ENCODE data around the gene GNGT2. TPM values are rescaled to one million over a fixed set of nuclear protein-coding genes. Genes with fewer than 3 reads are reported as not detected.

The GNGT2 gene
- total RNA-seq = not detected in 2 replicates

DNA sequence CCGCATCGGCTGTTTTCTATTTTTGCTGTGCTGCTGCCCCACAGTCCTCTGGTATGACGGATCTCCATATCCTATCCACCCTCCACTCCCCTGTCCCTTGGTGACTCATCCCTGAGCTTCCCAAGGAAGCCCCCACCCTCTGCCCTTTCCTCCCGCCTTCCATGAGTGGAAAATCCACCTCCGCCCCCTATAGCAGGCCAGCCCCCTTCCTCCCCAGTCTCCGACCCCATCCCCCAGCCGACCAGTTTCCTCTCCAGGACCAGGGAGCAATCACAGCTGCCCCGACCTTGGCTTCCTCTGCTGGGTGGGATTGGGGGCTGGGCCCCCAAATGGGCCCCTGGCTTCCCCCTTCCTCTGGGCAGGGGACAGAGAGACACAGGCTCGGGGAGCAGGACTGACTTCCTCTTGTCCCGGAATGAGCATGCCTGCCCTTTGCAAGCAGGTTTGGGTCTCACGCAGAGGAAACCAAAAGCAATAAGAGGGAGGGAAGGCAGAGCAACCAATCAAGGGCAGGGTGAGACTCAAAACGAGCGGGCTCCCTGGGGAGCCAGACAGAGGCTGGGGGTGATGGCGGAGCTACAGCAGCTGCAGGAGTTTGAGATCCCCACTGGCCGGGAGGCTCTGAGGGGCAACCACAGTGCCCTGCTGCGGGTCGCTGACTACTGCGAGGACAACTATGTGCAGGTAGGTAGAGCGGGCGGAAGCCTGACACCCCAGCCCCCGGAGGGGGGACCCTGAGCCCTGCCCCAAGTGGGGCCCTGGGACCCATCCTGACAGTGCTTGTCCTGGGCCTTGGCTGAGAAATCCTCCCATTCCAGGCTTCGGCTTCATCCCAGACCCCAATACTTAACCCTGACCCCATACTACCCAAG is at the start of gene GNGT2, which contains the start of gene ABI3:
Gene GNGT2 (minus strand): TSS at position 417 of the 872 bp plus-strand sequence. CDS start 3,152 bp downstream, outside the sequence.
Gene ABI3 (plus strand): TSS at position 550 of the 872 bp plus-strand sequence. CDS start 18 bp downstream, at position 568.

DNA sequence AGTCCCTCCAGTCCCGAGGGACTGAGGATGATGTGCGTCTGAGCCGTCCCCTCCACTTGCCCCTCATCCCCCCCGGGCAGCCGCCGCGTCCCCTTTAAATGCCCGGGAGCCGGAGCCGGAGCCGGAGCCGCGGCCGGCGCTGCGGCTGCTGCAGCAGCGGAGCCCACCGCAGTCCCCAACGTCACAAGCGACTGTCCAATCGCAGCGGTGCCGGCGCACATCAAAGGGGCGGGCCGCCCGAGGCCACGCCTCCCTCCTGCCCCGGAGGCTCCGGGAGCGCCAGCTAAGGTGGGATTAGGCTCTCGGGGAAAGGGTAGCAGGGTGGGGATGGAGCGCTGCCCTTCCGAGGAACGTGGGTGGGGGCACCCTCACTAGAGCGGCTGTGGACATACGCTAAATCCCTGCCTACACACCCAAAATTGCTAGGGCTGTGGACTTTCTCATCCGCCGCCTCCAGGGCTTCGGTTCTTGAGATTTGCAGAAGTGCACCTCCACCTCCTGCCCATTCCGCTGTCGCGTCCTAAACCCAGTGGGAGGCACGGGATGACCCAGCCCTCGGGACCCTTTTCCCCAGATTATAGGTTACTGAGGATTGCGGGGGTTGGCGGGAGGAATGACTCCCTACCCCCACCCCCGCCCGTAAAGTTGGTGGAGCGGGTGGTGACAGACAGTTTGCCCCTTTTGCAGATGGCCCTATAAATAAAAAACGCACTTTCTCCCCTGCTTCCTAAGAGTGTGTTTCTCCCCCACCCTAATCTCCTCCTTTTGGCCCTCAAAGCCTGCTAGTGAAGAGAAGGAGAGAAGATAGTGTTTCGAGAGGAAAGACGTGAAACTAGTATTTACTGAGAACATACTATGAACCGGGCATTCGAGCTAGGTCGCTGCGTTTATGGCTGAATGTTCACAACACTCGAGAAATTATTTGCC is 20.5 kb upstream of the GNGT2 start, which contains the start of gene PHOSPHO1:
Gene PHOSPHO1 (minus strand): TSS at position 152 of the 927 bp plus-strand sequence. CDS start 4,096 bp downstream, outside the sequence.

Other genes with a start within 250 kb of the GNGT2 start
- gene GIP, start 242.0 kb downstream of the GNGT2 start, total RNA-seq = not detected in 2 replicates
- gene IGF2BP1, start 213.2 kb downstream of the GNGT2 start, total RNA-seq = 2.1 and 2.5 TPM in 2 replicates
- under 0.01 TPM in 1 of 2 replicates, not detected in the other for gene B4GALNT2, start 77.8 kb downstream of the GNGT2 start, total RNA-seq
- gene ABI3, start 133 bp upstream of the GNGT2 start, total RNA-seq = not detected in 2 replicates
- not detected in 2 replicates for gene PHOSPHO1, start 20.2 kb upstream of the GNGT2 start, total RNA-seq
- gene ZNF652, start 151.7 kb upstream of the GNGT2 start, total RNA-seq = 4.9 and 8.9 TPM in 2 replicates
- 143 and 167 TPM in 2 replicates for gene PHB1, start 204.3 kb upstream of the GNGT2 start, total RNA-seq

Data from bronchial smooth muscle cell (primary cell).